CD14-positive monocyte (primary cell): ENCODE data around the gene S100Z. TPM values are rescaled to one million over a fixed set of nuclear protein-coding genes. Genes with fewer than 3 reads are reported as not detected.
A peak's percentile ranks its signal among the peaks of the same experiment; 100 is the strongest.
"Not testable (repeated sequence)": the region's sequence is repeated elsewhere in the genome, so short reads cannot be mapped to it uniquely, and the experiment has no call there.

Source experiments
- DNase-seq, 3 donors: peaks; one replicate each; pipeline ENCODE4 v3.0.0-alpha.2; 2011 to 2022
- H2AFZ ChIP-seq: 2 replicates; pipeline ENCODE4 v1.6.0; 2012; ENCODE audit warnings: mild to moderate bottlenecking, low read depth, low read length, inconsistent platforms; ENCODE audit not compliant: insufficient read depth, poor library complexity, severe bottlenecking
- H3K27ac ChIP-seq, 2 donors: 1 replicate in 1 of 2; 2 replicates in 1 of 2; pipeline ENCODE4 v1.5.1; 2012 to 2013; ENCODE audit warnings: low read length in 2 of 2, control low read depth in 1 of 2, inconsistent platforms in 1 of 2, low read depth in 1 of 2, mild to moderate bottlenecking in 1 of 2
- H3K27me3 ChIP-seq, 2 donors: one replicate each; pipeline versions ENCODE4 v1.6.0 to v1.6.1; 2011 to 2013; ENCODE audit warnings: low read length in 2 of 2; ENCODE audit not compliant: control insufficient read depth in 2 of 2, insufficient read depth in 2 of 2
- H3K36me3 ChIP-seq, 2 donors: replicated peaks in 1 of 2; 1 replicate in 1 of 2; 2 replicates in 1 of 2; pipeline versions ENCODE4 v1.5.1 to v1.6.1; 2012 to 2013; ENCODE audit warnings: low read length in 2 of 2, control low read depth in 1 of 2, inconsistent platforms in 1 of 2, mild to moderate bottlenecking in 1 of 2; ENCODE audit not compliant: insufficient read depth in 2 of 2, control insufficient read depth in 1 of 2
- H3K4me1 ChIP-seq, 2 donors: 1 replicate in 1 of 2; 2 replicates in 1 of 2; pipeline versions ENCODE4 v1.5.1 to v1.6.1; 2012 to 2013; ENCODE audit warnings: low read length in 2 of 2, control low read depth in 1 of 2, inconsistent platforms in 1 of 2, mild to moderate bottlenecking in 1 of 2, moderate library complexity in 1 of 2; ENCODE audit not compliant: insufficient read depth in 2 of 2, control insufficient read depth in 1 of 2
- H3K4me2 ChIP-seq: replicated peaks from 2 replicates; pipeline ENCODE3; 2012; ENCODE audit warnings: low read length, moderate library complexity, mild to moderate bottlenecking; ENCODE audit not compliant: poor library complexity, severe bottlenecking; ENCODE audit errors: extremely low read depth
- H3K4me3 ChIP-seq, 3 experiments: fragments of 200-600 bp in 1 of 3; sonication (generic) in 1 of 3; replicated peaks in 1 of 3; 1 replicate in 2 of 3; 2 replicates in 1 of 3; pipeline ENCODE4 v1.5.1; 2011 to 2013; ENCODE audit warnings: low read length in 3 of 3, mild to moderate bottlenecking in 3 of 3, control low read depth in 2 of 3, low read depth in 2 of 3, inconsistent platforms in 1 of 3, moderate library complexity in 1 of 3
- H3K79me2 ChIP-seq: 2 replicates; pipeline ENCODE4 v1.6.0; 2012; ENCODE audit warnings: mild to moderate bottlenecking, control low read depth, inconsistent platforms, low read length, moderate library complexity; ENCODE audit not compliant: insufficient read depth
- H3K9ac ChIP-seq: 2 replicates; pipeline ENCODE4 v1.6.0; 2017; ENCODE audit warnings: low read length, mild to moderate bottlenecking; ENCODE audit not compliant: insufficient read depth, poor library complexity, severe bottlenecking
- H3K9me3 ChIP-seq, 2 donors: replicated peaks in 1 of 2; 1 replicate in 1 of 2; 2 replicates in 1 of 2; pipeline versions ENCODE4 v1.5.1 to v1.6.1; 2012 to 2013; ENCODE audit warnings: low read length in 2 of 2, control low read depth in 1 of 2; ENCODE audit not compliant: control insufficient read depth in 1 of 2, insufficient read depth in 1 of 2
- H4K20me1 ChIP-seq: 2 replicates; pipeline ENCODE4 v1.6.0; 2012; ENCODE audit warnings: mild to moderate bottlenecking, low read length, control low read depth, moderate library complexity; ENCODE audit not compliant: insufficient read depth
- H3K27ac Mint-ChIP-seq, 7 donors: one replicate each; pipeline ENCODE4 v1.8.0; 2020; ENCODE audit warnings: mild to moderate bottlenecking in 7 of 7, mixed read lengths in 7 of 7, moderate library complexity in 6 of 7, inconsistent platforms in 2 of 7
- H3K27me3 Mint-ChIP-seq, 3 donors: one replicate each; pipeline ENCODE4 v1.8.0; 2021 to 2022; ENCODE audit warnings: low read depth in 3 of 3, mild to moderate bottlenecking in 3 of 3, mixed read lengths in 3 of 3, moderate library complexity in 3 of 3, inconsistent platforms in 1 of 3
- H3K36me3 Mint-ChIP-seq, 2 donors: one replicate each; pipeline ENCODE4 v1.8.0; 2020; ENCODE audit warnings: mixed read lengths in 2 of 2, inconsistent platforms in 1 of 2, mild to moderate bottlenecking in 1 of 2
- H3K4me1 Mint-ChIP-seq: one replicate; pipeline ENCODE4 v1.8.0; 2020; ENCODE audit warnings: mild to moderate bottlenecking, mixed read lengths
- H3K4me3 Mint-ChIP-seq, 2 donors: one replicate each; pipeline ENCODE4 v1.8.0; 2020; ENCODE audit warnings: mild to moderate bottlenecking in 2 of 2, mixed read lengths in 2 of 2, moderate library complexity in 1 of 2
- H3K9me3 Mint-ChIP-seq, 7 donors: one replicate each; pipeline ENCODE4 v1.8.0; 2020 to 2022; ENCODE audit warnings: mixed read lengths in 7 of 7, mild to moderate bottlenecking in 6 of 7, moderate library complexity in 6 of 7, inconsistent platforms in 2 of 7
- CTCF ChIP-seq: fragments of 200-600 bp; IDR thresholded peaks from one replicate; pipeline ENCODE4 v1.8.0; 2022; ENCODE audit warnings: antibody characterized with exemption, mild to moderate bottlenecking
- WGBS: methylation state at CpG from one replicate; pipeline ENCODE4 v1.1.5; 2013; ENCODE audit warnings: missing lambda C conversion rate; ENCODE audit not compliant: insufficient coverage; 5-methylcytosine and 5-hydroxymethylcytosine counted together
- intact Hi-C, 2 donors: fragments of 100-400 bp; cut with micrococcal nuclease; formaldehyde crosslinking; loops; one replicate each; pipeline versions ENCODE4 v1.15.0 to v1.15.1; 2023
- polyA plus RNA-seq, 3 donors: library from polyadenylated mRNA; depleted of rRNA in 1 of 3; unstranded in 2 of 3; stranded (reverse) in 1 of 3; fragments of 300-500 nt in 2 of 3; fragments of >200 nt in 1 of 3; fragmentation: Illumina TruSeq in 2 of 3; gene quantifications; 1 replicate in 2 of 3; 2 replicates in 1 of 3; pipeline ENCODE4 v1.2.3, GENCODE V29; 2012 to 2021

The S100Z gene
- polyA plus RNA-seq, 3 donors = 13.4 to 39.3 (median 21.2) TPM

GRCh38 chr5:76855961-76856360 is 6.1 kb downstream of the S100Z start:
- Histone ChIP-seq H3K36me3 (no peaks in the 10 kb centered on the region), H3K9me3 (peaks cover 0 to 3% of the 10 kb centered on the region in 2 donors), H4K20me1 (no peaks in the 10 kb centered on the region), H3K27me3 (no peaks in the 10 kb centered on the region), H3K4me1 (peaks cover 97 to 100% of the 10 kb centered on the region in 2 donors), H3K79me2 (peaks cover 81% of the 10 kb centered on the region), H3K27ac (peak overlapping the region; percentile 84 to 86), H3K9ac (peak overlapping the region; percentile 12), H3K4me2 (peak overlapping the region; percentile 51), H2AFZ (no peak overlapping the region), H3K4me3 (peak overlapping the region in 1 of 3 experiments; percentile 75)
- Mint-ChIP-seq H3K9me3 (peaks cover 5 to 10% (median 7%) of the 10 kb centered on the region in 7 donors), H3K4me1 (peaks cover 91% of the 10 kb centered on the region), H3K36me3 (peaks cover 15 to 30% of the 10 kb centered on the region in 2 donors), H3K27ac (peak overlapping the region; percentile 89 to 98 (median 92)), H3K4me3 (peak overlapping the region; percentile 38 to 76), H3K27me3 (no peaks in the 10 kb centered on the region)
- DNase-seq = peak; percentile 81 to 90 (median 86)
- no peak for TF ChIP-seq CTCF
- WGBS = 0% methylated on average over 1 of the region's 3 CpGs
- intact Hi-C loops = no loop called here

- WGBS = no CpG with 5 or more reads among the region's 4 CpGs
- Mint-ChIP-seq H3K27ac (peak overlapping the region; percentile 89 to 98 (median 92)), H3K36me3 (peaks cover 16 to 38% of the 10 kb centered on the region in 2 donors), H3K4me1 (peaks cover 85% of the 10 kb centered on the region), H3K9me3 (peaks cover 5 to 10% (median 7%) of the 10 kb centered on the region in 7 donors), H3K4me3 (peak overlapping the region; percentile 20 to 70)
- H2AFZ ChIP-seq, H3K27me3 ChIP-seq, H4K20me1 ChIP-seq, H3K27me3 Mint-ChIP-seq, H3K9me3 ChIP-seq, H3K36me3 ChIP-seq, intact Hi-C loops: not testable (repeated sequence)
- Histone ChIP-seq H3K4me2 (peak overlapping the region; percentile 51), H3K4me3 (peak overlapping the region in 1 of 3 experiments; percentile 75), H3K79me2 (peaks cover 85% of the 10 kb centered on the region), H3K9ac (peak overlapping the region; percentile 12), H3K27ac (peak overlapping the region; percentile 84 to 86), H3K4me1 (peaks cover 90 to 93% of the 10 kb centered on the region in 2 donors)
- peak in 2 of 3 donors; percentile 38 to 56 for DNase-seq
Measured at GRCh38 chr5:76856800-76857199, 7.0 kb downstream of the S100Z start.
